ACC112 (cell line): ENCODE data around the gene TFCP2.

Experiments
- H2AFZ ChIP-seq: fragments of 200-600 bp; sonication (generic); one replicate; pipeline ENCODE4 v1.6.0; 2017; ENCODE audit warnings: antibody characterized with exemption, low read length; ENCODE audit not compliant: unreplicated experiment
- H3K27ac ChIP-seq: fragments of 200-600 bp; sonication (generic); 2 replicates; pipeline ENCODE4 v1.5.1; 2014; ENCODE audit warnings: low read depth, mild to moderate bottlenecking, antibody characterized with exemption, low read length, moderate library complexity
- H3K27me3 ChIP-seq: fragments of 200-600 bp; sonication (generic); 2 replicates; pipeline ENCODE4 v1.6.1; 2014; ENCODE audit warnings: mild to moderate bottlenecking, antibody characterized with exemption, low read length, moderate library complexity, mixed read lengths; ENCODE audit not compliant: insufficient read depth
- H3K36me3 ChIP-seq: fragments of 200-600 bp; sonication (generic); 2 replicates; pipeline ENCODE4 v1.6.1; 2016; ENCODE audit warnings: mild to moderate bottlenecking, antibody characterized with exemption, low read length, moderate library complexity, mixed read lengths; ENCODE audit not compliant: insufficient read depth
- H3K4me1 ChIP-seq: fragments of 200-600 bp; sonication (generic); one replicate; pipeline ENCODE4 v1.6.1; 2016; ENCODE audit warnings: low read length, mixed read lengths; ENCODE audit not compliant: insufficient read depth, unreplicated experiment, control insufficient read depth
- H3K4me3 ChIP-seq: fragments of 200-600 bp; sonication (generic); 2 replicates; pipeline ENCODE4 v1.5.1; 2014; ENCODE audit warnings: mild to moderate bottlenecking, low read depth, low read length
- H3K79me2 ChIP-seq: fragments of 200-600 bp; sonication (generic); one replicate; pipeline ENCODE4 v1.6.0; 2016; ENCODE audit warnings: low read length; ENCODE audit not compliant: control insufficient read depth, unreplicated experiment, insufficient read depth

The TFCP2 gene

DNA sequence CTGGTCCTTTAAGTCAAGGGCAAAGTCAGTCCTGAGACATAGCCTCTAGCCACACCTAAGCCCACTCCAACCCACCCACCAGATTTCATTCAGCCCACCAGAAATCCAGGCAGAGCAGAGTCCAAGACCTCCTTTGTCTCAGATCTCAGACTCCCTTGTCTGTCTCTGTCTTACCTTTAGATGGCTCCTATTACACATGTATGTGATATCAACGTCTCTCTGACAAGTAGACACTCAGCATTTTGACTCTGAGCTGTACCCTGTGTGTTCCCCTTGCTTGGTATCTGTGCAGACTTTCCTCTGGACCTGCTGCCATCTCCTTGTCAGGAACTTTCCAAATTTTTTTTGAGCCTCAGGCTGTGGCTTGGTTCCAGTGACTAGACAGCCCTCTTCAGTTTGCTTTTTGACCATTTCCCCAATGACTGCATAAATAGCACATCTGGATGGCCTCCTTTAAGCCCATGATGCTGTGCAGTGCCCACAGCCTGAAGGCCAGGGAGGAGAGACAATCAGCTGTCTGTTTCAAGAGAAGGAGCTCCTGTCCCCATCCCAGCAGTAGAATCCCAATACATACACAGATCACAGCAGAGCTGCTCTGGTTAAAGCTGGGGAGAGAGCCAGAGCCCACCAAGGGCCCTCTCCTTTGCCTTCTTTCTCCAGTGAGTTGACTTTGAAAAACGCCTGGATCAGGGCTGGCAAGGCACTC lies 37.9 kb upstream of the TFCP2 start:
- no peaks in the 10 kb centered on the region for H3K36me3 ChIP-seq
- H3K79me2 ChIP-seq = no peaks in the 10 kb centered on the region
- no peak overlapping the region for H3K4me3 ChIP-seq
- H2AFZ ChIP-seq = no peak overlapping the region
- no peaks in the 10 kb centered on the region for H3K4me1 ChIP-seq
- no peaks in the 10 kb centered on the region for H3K27me3 ChIP-seq
- no peak overlapping the region for H3K27ac ChIP-seq

DNA sequence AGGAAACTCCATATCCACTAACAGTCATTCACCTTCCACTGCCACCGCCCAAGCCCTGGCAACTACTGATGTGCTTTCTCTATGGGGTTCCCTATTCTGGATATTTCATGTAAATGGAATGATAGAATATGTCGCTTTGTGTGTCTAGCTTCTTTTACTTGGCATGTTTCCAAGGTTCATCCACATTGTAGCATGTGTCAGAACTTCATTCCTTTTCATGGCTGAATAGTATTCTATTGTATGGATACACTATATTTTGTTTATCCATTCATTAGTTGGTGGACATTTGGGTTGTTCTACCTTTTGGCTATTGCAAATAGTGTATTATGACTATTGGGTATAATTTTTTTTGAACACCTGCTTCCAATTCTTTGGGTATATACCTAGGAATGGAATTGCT lies 36.3 kb upstream of the TFCP2 start:
- H3K79me2 ChIP-seq = no peaks in the 10 kb centered on the region
- no peaks in the 10 kb centered on the region for H3K4me1 ChIP-seq
- no peaks in the 10 kb centered on the region for H3K27me3 ChIP-seq
- no peaks in the 10 kb centered on the region for H3K36me3 ChIP-seq
- no peak overlapping the region for H2AFZ ChIP-seq
- no peak overlapping the region for H3K4me3 ChIP-seq
- H3K27ac ChIP-seq = no peak overlapping the region

DNA sequence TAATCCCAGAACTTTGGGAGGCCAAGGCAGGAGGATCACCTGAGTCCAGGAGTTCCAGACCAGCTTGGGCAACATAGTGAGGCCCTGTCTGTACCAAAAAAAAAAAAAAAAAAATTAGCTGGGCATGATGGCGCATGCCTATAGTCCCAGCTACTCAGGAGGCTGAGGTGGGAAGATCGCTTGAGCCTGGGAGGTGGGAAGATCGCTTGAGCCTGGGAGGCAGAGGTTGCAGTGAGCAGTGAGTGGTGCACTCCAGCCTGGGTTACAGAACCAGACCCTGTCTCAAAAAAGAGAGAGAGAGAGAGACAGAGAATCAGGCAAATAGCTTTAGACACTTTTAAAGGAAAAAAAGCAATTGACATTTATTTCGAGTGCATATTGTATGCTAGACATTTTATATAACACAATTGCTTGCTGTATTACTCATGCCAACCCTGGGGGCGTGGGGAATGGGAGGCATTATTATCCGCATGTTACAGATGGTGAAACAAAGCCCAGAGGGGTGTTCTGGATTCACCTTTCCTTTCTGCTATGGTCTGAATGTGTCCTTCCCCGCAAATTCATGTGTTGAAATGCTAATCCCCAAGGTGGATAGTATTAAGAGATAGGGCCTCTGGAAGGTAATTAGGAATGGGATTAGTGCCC lies 35.2 kb upstream of the TFCP2 start:
- Histone ChIP-seq H3K27me3 (no peaks in the 10 kb centered on the region), H3K79me2 (no peaks in the 10 kb centered on the region), H3K4me1 (no peaks in the 10 kb centered on the region), H3K36me3 (no peaks in the 10 kb centered on the region), H3K4me3 (no peak overlapping the region), H3K27ac (no peak overlapping the region), H2AFZ (no peak overlapping the region)

DNA sequence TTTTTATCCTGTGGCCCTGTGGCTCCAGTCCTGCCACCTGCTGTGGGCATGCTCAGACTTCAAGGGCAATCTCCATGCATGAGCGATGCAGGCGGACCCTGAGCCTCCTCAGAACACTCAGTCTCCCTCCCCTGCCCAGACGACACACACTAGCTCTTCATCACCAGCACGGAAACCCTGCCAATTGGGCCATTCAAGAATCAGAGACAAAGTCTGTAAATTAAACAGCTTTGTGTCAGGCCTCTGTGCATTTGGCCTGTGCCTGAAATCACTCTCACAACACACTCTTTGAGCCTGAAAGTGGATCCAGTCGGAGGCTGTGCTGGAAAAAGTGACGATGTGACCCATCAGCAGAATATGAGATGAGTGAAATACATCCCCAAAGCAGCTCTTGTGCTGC lies 32.4 kb upstream of the TFCP2 start:
- no peaks in the 10 kb centered on the region for H3K36me3 ChIP-seq
- H2AFZ ChIP-seq = no peak overlapping the region
- no peaks in the 10 kb centered on the region for H3K27me3 ChIP-seq
- H3K4me1 ChIP-seq = no peaks in the 10 kb centered on the region
- H3K79me2 ChIP-seq = no peaks in the 10 kb centered on the region
- no peak overlapping the region for H3K4me3 ChIP-seq
- no peak overlapping the region for H3K27ac ChIP-seq

DNA sequence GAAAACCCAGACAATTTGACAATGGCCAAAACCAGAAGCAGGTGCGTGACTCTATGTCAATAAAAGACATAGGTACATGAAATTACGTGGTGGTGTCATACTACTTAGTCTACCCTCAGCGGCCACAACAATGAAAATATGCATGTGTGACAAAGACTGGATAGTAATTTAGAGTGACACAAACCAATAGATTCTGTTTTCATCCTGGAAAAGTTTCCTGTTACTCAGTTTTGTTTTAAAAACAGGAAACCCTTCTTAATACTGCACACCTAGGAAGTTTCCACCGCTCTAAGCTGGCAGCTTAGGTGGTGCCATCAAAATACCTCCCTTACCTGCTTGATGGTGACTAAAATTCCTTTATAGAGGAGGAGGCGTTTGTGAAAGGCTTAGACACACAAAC lies 29.8 kb upstream of the TFCP2 start:
- H3K27me3 ChIP-seq = no peaks in the 10 kb centered on the region
- no peak overlapping the region for H3K27ac ChIP-seq
- H3K4me1 ChIP-seq = no peaks in the 10 kb centered on the region
- no peak overlapping the region for H3K4me3 ChIP-seq
- H3K36me3 ChIP-seq = no peaks in the 10 kb centered on the region
- no peaks in the 10 kb centered on the region for H3K79me2 ChIP-seq
- no peak overlapping the region for H2AFZ ChIP-seq

DNA sequence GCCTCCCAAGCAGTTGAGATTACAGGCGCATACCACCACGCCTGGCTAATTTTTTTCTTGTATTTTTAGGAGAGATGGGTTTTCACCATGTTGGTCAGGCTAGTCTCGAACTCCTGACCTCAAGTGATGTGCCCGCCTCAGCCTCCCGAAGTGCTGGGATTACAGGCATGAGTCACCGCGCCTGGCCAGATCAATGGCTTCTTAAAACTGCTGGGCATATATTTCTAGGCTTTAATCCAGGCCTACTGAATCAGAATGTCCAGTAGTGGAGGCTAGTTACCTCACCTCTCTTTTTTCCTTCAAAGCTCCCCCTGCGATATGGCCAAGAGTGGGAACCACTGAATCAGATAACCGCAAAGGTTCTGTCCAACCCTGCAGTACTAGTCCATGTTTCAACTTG lies 27.9 kb upstream of the TFCP2 start:
- Histone ChIP-seq H3K27me3 (no peaks in the 10 kb centered on the region), H3K4me1 (no peaks in the 10 kb centered on the region), H3K79me2 (no peaks in the 10 kb centered on the region), H3K27ac (no peak overlapping the region), H3K4me3 (no peak overlapping the region), H2AFZ (no peak overlapping the region), H3K36me3 (no peaks in the 10 kb centered on the region)

DNA sequence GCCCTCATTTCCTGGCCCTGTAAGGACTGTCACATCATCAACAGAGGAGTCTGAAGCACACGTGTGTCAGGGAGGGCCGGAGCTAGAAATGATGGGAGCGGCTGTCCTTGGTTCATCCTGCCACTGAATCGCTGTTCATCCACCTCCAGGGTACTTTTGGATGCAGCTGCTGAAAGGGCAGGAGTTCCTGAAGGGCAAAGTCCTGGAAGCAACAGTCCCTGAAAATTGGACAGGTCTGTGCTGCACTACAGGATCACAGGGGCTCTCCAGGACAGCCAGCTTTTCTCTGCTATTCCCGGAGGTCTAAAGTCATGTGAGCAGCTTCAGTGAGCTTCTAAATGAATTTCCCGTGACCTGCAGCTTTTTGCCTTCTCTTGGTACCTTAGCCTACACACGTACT lies 27.2 kb upstream of the TFCP2 start:
- Histone ChIP-seq H3K27me3 (no peaks in the 10 kb centered on the region), H2AFZ (no peak overlapping the region), H3K36me3 (no peaks in the 10 kb centered on the region), H3K27ac (no peak overlapping the region), H3K79me2 (no peaks in the 10 kb centered on the region), H3K4me3 (no peak overlapping the region), H3K4me1 (no peaks in the 10 kb centered on the region)

DNA sequence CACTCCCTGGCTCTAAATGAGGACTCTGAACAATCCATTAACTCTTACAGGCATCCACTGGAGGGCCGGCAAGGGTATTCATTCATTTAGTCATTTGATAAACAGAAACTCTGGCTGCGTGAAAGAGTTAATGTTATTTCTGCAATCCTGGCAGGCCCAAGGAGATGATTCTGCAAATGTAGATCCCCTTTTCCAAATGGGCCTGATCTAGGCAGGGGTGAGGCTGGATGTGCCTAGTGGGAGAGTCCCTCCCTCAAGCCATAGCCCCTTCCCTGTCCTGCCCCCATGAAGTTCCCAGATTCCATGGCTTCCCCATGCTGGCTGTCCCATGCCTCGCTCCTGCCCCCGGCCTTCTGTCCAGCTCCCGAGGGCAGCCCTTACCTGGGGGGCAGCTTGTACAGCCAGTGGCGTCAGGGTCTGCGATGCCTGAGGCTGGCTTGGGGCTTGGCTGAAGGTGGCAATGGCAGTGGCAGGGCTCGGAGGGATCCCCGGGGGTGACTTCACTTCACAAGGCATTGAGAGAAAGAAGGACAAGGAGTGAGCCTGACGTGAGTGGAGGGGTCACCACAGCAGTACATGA lies 26.5 kb upstream of the TFCP2 start:
- Histone ChIP-seq H3K79me2 (no peaks in the 10 kb centered on the region), H3K36me3 (no peaks in the 10 kb centered on the region), H3K27me3 (no peaks in the 10 kb centered on the region), H3K27ac (no peak overlapping the region), H3K4me3 (no peak overlapping the region), H2AFZ (no peak overlapping the region), H3K4me1 (no peaks in the 10 kb centered on the region)

DNA sequence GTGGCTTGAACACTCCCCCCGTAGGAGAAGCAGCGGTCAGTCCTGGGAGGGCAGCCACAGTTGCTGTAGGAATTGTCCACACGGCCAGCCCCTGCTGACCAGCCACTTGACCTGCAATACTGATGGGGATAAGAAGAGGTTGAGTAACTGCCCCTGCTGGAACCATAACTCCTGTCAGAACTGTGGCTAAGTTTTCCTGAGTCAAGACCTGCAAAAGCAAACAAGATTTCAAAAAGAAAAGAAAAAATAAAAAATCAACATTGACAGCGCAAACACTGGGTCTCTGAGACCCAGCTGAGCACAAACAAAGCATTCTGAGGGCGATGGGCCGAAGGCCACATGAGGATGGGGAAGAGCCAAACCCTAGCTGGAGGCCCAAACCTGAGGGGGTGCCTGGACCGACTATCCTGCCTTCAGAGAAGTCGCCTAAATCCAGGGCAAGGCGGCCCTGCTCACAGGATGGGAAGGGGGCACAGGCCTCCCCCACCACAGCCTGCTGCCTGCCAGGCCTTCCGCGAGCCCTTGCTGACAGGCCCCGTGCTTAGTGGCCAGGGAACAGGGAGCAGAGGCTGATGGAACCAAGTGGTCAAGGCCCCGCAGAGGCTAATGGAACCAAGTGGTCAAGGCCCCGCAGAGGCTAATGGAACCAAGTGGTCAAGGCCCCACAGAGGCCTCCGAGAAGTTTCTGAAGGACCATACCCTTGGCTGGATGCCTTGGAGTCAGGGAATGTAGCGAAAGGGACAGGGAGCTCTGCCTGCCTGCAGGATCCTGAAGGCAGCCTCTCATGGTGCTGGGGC lies 25.8 kb upstream of the TFCP2 start:
- H2AFZ ChIP-seq = no peak overlapping the region
- no peaks in the 10 kb centered on the region for H3K27me3 ChIP-seq
- H3K27ac ChIP-seq = no peak overlapping the region
- H3K4me3 ChIP-seq = no peak overlapping the region
- no peaks in the 10 kb centered on the region for H3K79me2 ChIP-seq
- no peaks in the 10 kb centered on the region for H3K4me1 ChIP-seq
- H3K36me3 ChIP-seq = no peaks in the 10 kb centered on the region

DNA sequence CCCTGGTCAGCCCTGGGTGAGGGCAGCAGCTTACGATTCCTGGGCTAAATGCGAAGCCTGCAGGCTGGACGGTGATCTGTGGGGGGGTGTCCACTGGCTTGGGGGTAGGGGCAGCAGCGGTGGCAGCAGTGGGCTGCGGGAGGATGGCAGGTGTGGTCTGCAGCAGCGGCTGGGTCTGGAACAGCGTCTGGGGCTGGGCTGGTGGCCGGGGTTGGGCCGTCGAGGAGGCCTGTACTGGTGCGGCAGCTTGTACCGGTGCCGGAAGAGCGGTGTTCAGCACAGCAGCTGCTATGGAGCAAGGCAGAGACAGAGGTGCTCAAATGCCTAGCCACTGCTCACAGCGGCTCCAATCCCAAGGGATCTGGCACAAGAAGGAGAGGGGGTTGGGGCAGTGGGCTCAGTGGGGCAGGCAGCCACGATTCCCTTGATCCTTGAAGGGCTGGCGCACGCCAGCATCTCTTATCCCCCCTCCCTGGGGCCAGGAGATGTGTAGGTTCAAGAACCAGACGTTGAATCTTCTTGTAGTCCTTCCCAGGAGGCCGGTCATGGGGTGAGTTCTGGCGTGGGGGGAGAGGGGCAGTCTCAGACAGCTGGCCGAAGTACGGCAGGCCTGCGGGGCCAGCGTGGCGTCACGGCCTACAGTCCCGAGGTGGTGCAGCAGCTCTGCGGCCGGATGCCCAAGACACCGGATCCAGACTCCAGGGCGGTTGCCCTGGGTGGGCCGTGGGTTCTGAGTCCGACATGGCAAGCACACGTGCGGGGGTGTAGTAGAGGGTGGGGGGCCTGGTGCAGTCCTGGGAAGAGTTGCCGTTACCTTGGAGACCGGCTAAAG lies 25.0 kb upstream of the TFCP2 start:
- H3K27me3 ChIP-seq = no peaks in the 10 kb centered on the region
- H3K4me1 ChIP-seq = no peaks in the 10 kb centered on the region
- no peak overlapping the region for H2AFZ ChIP-seq
- H3K79me2 ChIP-seq = no peaks in the 10 kb centered on the region
- H3K27ac ChIP-seq = no peak overlapping the region
- no peak overlapping the region for H3K4me3 ChIP-seq
- no peaks in the 10 kb centered on the region for H3K36me3 ChIP-seq
